ENCODE measurements around the gene KDM1B. TPM values are rescaled to one million over a fixed set of nuclear protein-coding genes. Genes with fewer than 3 reads are reported as not detected.

The KDM1B gene
- total and polyA plus RNA-seq, 9 of the 15 experiments (the other 6 are each of a cell fraction or from before 2014, with no cell fraction given) = 1.4 to 58.9 (median 36.3) TPM

DNA sequence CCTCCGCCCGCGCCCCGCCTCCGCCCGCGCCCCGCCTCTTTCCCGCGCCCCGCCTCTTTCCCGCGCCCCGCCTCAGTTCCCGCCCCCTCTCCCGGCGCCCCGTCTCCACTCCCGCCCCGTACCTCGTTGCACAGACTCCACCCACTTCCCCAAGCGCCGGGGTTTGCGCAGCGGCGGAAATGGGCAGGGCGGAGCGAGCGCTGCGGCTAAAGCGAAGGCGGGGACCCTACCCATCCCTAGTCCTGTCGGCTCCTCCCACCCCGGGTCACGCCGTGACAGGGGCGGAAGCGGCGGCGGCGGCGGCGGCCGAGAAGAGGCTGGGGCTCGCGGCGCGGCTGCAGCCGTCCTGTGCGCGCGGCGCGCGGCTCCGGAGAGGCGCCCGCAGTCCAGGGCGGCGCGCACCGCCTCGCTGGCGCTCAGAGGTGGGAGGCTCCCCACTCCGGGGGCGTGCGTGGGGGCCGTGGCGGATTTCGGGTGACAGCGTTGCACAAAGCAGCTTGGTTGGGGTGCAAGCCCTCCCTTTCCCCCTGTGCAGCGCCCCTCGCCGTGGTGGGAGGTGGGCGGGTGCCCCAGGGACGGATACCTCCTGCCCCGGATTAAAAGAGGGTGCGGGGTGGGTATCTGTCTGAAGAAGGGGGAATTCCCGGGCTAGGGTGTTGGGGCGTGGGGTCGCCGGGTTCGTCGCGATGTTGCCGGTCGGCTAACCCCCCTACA, at the start of gene KDM1B (continued):
- TF ChIP-seq, protein P1, sequence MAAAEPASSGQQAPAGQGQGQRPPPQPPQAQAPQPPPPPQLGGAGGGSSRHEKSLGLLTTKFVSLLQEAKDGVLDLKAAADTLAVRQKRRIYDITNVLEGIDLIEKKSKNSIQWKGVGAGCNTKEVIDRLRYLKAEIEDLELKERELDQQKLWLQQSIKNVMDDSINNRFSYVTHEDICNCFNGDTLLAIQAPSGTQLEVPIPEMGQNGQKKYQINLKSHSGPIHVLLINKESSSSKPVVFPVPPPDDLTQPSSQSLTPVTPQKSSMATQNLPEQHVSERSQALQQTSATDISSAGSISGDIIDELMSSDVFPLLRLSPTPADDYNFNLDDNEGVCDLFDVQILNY (CRISPR knock-in tag; IDR thresholded peaks at IDR 0.05) = no peak
- TF ChIP-seq ARID2 (IDR thresholded peaks at IDR 0.05) = no peak
- TF ChIP-seq RBM39 (optimal IDR thresholded peaks at IDR 0.05; ENCODE audit: low read depth, low read length) = no peak
- no peak for TF ChIP-seq ATF3 (IDR thresholded peaks at IDR 0.05)
- TF ChIP-seq ATF3 (CRISPR knock-in tag; conservative IDR thresholded peaks at IDR 0.05) = no peak
- TF ChIP-seq ZNF507 (tag; conservative IDR thresholded peaks at IDR 0.05) = no peak
- TF ChIP-seq POLR3G (IDR thresholded peaks at IDR 0.05; ENCODE audit: extremely low read depth, insufficient read length, insufficient replicate concordance) = no peak
- TF ChIP-seq SAFB2 (IDR thresholded peaks at IDR 0.05; ENCODE audit: borderline replicate concordance, low read depth, low read length, severe bottlenecking) = no peak
- TF ChIP-seq MTF1 (CRISPR knock-in tag; IDR thresholded peaks at IDR 0.05; ENCODE audit: borderline replicate concordance) = no peak
- TF ChIP-seq CHD7 (IDR thresholded peaks at IDR 0.05; ENCODE audit: low read depth, low read length) = no peak
- no peak for TF ChIP-seq ZNF384 (IDR thresholded peaks at IDR 0.05; ENCODE audit: low read depth, low read length)
- TF ChIP-seq HNRNPUL1 (IDR thresholded peaks at IDR 0.05; ENCODE audit: low read length) = no peak
- TF ChIP-seq KAT8 (IDR thresholded peaks at IDR 0.05; ENCODE audit: low read depth) = no peak
- peak; percentile 78 for TF ChIP-seq RBBP5 (IDR thresholded peaks at IDR 0.05; ENCODE audit: borderline replicate concordance, insufficient read depth, low read length, poor library complexity, severe bottlenecking)
- TF ChIP-seq PTBP1 (IDR thresholded peaks at IDR 0.05; ENCODE audit: low read depth, low read length) = no peak

All from K562 (cell line).